ENCODE results near the gene RNASEH2A.
"Not testable (repeated sequence)": the region's sequence is repeated elsewhere in the genome, so short reads cannot be mapped to it uniquely, and the experiment has no call there.

Gene RNASEH2A

DNA sequence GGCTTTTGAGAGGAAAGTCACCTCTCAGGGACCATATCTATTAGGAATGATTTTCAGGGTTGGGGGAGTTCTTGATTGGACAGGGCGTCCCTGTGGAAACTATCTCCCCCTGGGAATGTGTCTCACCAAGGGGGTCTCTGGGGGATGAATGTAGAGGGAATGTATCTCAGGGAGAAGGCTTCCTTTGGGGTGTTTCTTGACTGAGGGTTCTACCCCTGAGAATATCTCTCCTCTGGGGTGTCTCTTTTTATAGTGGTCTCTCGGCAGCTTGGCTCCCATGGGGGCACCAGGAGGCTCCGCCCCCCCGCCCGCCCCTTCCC lies 27.0 kb downstream of the RNASEH2A start:
- DNase-seq (ENCODE audit: low read depth, low spot score): no peak

DNA sequence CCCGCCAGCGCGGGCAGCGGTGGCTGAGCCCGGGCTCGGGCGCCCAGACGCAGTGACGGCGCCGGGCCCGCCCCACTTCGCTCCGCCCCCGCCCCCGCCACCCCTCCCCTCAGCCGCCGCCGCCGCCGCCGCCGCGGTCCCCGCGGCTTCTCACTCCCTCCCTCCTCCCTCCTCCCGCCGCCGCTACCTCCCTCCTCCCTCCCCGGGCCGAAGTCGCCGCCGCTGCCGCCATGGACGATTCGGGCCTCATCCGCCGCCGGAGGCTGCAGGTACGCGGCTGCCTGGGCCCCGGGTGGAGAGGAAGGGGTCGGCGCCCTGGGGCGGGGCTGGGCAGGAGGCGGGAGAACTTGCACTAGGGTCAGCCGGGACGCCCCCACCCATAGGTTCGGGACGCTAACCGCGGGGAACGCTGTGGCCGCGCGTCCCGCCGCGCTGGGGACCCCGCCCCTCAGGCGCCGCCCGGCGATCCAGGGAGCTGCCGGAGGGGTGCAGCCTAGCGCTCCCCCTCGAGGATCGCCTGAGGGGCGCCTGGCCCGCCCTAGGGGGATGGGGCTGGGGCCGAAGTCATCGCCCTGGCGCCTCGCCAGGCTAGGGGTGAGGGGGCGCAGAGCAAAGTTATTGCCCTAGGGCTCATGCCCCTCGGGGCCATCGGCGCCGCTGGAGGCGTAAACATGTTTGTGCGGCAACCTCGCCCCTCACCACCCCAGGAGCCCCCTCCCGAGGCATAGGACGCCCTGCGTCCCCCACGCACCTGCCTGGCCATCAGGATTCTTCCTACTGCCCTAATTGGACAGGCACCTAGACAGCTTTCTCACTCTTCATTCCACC lies 27.6 kb downstream of the RNASEH2A start:
- no peak for DNase-seq (ENCODE audit: low read depth, low spot score)

DNA sequence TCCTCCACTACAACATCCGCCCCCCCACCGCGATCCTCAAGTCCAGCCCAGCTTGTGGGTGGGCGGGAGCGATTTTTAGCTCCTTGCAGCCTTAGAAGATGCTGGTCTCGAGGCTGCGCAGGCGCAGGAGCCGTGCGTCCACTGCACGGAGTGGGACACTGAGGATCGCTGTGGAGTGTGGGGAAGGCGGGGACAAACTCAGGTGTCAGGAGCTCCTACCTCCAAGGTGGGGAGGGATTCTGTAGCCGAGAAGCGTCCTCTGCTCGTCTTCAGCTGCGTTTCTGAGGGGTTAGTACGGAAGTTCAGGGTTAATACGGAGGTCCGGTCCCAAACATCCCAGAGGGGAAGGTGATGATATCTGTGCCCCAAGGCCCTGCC lies 28.2 kb downstream of the RNASEH2A start, which contains the start of gene RTBDN:
TSS of gene RTBDN (minus strand) at position 14 of the 378 bp plus-strand sequence. CDS start 4,600 bp downstream, outside the sequence.
- DNase-seq (ENCODE audit: low read depth, low spot score): no peak

DNA sequence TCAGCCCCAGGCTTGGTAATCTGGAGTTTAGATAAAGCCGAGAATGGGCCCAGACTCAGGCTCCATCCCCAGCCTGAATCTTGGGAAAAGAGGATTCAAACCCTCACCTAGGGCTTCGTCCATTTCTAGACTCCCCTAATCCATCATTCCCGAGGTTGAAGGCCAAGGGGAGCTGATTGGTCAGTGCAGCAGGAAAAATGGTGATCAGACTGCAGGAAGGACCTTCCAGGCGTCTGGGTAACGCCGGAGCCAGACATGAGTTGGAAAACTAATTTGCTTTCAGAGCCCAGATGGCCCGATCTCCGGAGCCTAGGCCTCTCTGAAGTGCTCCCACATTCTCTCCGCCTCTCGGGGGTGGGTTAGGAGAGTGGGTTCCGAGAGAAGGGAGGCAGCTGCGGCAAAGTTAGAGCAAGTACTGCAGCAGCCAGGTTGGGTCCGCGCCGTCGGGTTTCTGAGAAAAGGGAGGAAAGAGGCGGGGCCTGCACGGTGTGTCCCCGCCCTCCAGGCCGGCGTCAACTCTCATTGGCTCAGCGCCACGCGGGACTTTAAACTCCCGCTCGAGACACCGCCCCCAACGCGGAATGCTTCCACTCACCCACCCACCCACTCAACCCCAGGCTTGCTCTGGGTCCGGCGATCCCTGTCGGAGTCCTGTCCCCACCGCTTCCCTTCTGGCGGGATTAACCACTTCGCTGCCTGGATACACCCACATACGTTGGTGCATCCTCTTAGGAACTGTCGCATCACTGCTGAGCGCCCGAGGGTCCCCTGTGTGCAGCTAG lies 28.8 kb downstream of the RNASEH2A start:
- no peak for DNase-seq (ENCODE audit: low read depth, low spot score)

DNA sequence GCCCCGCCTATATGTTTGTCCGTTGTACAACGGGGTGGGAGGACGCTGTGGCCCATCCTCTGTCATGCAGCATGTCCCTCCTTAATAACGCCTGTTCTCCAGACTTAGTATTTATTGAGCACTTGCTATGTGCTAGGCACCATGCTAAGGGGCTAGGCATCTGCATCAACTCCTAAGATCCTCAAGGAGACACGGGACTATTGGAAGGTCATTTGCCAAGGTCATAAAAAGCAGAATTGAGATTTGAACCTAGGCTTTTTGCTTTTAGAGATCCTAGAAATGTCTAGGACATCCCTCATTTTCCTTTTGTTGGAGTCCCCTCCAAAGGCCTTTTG lies 30.1 kb downstream of the RNASEH2A start:
- no peak for DNase-seq (ENCODE audit: low read depth, low spot score)

DNA sequence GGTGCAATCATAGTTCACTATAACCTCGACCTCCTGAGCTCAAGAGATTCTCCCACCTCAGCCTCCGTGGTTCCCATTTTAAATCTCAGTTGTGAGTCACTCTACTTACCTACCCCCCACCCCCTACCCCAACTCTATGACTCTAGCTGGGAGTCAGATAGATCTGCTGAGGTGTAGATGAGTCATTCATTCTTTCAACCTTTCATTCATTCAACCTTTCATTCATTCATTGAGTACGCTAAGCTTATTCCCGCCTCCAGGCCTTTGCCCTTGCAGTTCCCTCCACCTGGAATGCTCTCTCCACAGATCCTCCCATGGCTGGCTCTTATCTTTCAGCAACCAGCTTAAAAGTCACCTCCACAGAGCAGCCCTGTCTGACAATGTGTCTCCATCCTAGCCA lies 30.8 kb downstream of the RNASEH2A start:
- DNase-seq (ENCODE audit: low read depth, low spot score): no peak

DNA sequence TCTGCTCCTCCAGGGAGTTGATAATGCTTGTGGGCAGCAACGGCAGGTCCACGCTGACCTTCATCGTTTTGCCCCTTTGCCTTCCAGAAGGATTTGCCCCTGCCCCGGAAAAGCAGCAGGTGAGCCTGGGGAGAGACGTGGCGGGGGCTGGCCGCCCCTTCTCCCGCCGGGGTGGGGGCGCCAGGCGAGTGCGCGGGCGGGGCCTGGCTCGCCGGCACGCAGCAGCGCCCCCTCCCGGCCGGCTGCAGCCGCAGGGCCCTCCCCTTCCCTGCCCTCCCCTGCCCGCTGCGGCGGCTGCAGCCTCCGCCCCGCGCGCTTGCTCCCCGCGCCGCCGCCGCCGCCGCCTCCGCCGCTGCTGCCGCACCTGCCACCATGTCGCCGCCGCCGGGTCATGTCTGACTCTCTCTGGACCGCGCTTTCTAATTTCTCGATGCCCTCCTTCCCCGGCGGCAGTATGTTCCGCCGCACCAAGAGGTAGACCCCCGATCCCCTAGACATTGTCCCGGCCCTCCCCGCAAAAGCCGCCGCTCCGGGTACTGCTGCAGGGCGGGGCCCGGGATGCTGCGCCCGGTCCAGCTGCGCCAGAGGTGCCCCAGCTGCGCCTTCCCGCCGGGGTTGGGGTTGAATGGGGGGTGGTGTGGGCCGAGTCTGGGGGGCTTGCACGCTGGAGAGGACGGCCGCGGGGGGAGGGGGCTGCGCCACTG lies 31.9 kb downstream of the RNASEH2A start, which contains the start of gene MAST1:
TSS of gene MAST1 (plus strand) at position 334 of the 704 bp plus-strand sequence. CDS start at position 392, 58 bp downstream.
- no peak for DNase-seq (ENCODE audit: low read depth, low spot score)

DNA sequence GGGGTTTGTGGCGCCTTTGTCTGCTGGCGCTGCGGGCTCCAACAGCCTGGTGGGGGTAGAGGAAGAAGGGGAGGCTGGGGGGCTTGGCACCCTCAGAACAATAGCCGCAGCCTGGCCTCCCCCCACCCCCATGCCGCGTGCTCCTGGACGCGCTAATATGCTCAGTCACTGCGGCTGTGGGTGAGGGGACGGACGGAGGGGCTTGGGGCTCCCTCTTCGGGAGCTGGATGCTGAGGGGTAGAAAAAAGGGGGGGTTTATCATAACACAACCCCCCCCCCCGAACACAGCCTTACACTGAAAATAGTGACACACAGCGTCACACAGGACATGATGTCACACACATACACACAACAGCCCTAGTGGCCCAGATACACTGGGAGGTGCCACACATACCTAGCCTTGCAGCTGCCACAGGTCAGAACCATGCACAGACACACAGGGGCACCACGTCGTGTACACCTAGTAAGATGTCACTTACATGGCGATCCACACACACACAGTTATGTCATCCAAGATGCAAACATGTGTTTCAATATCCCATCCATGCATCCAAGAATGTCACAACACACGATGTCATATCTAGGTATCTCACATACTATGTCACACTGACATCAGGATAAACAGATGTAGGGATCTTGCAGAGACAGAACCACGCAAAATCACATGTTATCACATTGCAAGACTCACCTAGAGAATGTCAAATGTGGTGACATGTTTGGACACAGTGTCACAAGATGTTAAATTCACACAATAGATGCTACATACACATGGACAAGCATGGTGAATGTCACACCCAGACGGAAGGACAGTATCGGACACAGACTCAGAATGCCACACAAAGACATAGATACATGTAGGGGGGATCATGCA lies 32.7 kb downstream of the RNASEH2A start:
- DNase-seq (ENCODE audit: low read depth, low spot score): no peak

DNA sequence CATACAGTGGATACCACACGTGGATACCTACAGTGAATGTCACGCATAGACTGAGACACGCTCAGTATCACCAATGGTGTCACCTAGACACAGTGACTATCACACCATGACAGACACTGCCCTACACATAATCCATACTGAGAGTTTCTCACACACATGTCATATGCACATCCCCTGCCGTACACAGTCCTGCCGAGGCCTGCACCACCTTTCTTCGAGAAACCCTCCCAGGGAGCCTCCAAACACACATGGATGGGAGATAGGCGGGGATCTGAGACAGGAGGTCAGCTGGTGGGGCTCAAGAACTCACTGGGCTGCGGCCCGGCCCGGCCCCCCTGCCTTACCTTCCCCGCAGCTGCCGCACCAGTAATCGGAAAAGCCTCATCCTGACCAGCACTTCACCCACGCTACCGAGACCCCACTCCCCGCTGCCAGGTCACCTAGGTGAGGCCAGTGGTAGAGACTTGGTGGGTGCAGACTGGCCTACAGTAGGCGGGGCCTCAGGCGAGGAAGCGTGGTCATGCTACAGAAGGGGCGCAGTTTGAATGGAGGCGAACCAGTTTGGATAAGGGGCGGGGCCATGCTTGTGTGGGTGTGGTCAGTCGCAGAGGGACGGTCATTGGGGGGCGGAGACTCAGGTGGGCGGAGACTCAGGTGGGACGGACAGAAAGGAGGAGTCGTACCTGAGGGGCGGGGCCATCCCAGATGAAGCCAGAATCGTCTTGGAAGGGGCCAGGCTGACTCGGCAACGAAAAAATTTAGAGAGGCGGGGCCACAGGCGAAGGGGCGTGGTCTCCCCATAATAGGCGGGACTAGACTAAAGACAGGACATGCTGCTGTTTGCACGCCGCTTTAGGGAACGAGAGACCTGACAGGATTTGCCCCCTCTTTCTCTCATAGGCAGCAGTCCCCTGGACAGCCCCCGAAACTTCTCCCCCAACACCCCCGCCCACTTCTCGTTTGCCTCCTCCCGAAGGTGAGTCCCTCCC lies 34.0 kb downstream of the RNASEH2A start:
- DNase-seq (ENCODE audit: low read depth, low spot score): no peak

DNA sequence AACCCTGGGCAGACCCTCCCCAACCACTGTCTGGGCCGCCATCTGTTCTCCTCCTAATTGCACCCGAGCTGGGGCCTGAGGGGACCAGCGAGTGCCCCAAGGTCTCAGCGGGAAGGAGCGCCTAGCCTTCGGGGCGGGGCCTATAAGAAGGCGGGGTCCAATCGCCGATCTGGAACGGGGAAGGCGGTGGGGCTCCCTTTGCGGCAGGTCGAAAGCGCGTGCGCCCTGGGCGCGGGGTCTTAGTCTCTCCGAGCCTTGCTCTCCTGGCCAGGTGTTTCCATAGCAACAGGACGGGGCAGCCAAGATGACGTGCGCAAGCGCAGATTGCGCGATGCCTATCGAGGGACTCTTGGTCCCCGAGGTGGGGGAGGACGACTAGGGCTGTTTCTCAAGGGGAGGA lies 34.7 kb downstream of the RNASEH2A start:
- no peak for DNase-seq (ENCODE audit: low read depth, low spot score)

DNA sequence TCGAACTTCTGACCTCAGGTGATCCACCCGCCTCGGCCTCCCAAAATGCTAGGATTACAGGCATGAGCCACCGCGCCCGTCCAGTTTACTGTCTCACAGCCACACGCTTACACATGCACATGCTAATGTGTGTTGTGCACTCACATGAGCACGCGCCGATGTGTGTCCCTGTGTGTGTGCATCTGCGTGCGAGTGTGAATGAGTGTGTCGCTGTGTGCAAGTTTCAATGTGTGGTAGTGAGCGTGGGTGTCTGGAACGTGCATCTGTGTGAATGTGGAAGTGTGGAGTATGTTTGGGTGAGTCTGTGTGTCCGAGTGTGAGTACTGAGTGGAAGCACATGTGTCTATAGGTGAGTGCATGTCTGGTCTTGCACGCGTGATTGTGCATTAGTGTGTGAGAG lies 36.1 kb downstream of the RNASEH2A start:
- no peak for DNase-seq (ENCODE audit: low read depth, low spot score)

DNA sequence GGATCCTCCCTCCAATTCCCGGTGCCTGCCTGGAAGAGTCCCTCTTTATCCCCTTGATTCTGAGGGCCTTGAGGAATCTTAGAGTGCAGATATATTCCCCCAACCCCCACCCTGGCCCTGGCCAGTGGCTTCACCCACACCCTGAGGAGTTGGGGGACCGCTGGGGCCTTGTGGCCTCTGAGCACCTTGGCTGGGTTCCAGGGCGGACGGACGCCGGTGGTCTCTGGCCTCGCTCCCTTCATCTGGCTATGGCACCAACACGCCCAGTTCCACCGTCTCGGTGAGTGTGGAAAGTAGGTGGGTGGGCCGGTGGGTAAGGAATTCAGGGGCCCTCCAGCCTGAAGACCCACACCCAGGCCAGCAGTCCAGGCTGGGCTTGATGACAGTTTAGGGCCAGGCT lies 36.9 kb downstream of the RNASEH2A start:
- DNase-seq (ENCODE audit: low read depth, low spot score): no peak

DNA sequence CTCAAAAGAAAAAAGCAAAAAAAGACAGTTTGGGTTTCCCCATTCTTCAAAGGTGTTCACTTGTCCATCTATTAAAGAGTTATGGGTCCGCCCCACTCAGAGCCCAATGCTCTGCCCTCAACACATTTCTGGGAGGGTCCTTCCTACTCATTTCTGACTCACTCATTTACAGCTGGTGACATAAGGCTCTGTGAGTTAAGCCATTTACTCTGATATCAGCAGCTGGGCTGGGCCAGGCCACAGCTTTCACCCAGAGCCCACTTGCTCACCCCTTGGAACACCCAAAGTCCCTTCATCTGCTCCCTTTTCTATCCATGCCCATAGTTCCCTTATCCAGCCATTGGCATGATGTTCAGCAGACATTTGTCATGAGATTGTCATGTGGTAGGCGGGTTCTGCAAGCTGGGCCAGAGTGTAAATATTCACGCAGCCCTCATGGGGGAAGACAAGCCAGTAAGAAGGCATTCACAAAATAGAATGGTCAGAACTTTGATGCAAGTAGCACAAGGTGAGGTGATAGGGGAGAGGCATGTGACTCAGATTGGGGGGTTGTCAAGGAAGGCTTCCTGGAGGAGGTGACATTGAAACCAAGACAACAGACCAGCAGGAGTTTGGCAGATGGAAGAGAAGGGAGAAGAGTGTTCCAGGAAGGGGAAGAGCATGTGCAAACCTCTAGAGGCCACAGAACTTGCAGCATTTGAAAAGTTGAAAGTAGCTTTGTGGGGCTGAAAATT lies 37.8 kb downstream of the RNASEH2A start:
- DNase-seq (ENCODE audit: low read depth, low spot score): no peak

DNA sequence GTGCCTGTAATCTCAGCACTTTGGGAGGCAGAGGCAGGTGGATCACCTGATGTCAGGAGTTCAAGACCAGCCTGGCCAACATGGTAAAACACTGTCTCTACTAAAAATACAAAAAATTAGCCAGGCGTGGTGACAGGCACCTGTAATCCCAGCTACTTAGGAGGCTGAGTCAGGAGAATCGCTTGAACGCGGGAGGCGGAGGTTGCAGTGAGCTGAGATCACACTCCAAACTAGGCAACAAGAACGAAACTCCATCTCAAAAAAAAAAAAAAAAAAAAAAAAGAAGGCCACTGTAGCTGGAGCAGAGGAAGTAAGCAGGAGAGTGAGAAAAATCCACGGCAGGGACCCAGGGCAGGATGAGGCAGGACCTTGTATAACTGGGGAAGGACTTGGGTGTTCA lies 40.2 kb downstream of the RNASEH2A start:
- not testable (repeated sequence) for DNase-seq (ENCODE audit: low read depth, low spot score)

DNA sequence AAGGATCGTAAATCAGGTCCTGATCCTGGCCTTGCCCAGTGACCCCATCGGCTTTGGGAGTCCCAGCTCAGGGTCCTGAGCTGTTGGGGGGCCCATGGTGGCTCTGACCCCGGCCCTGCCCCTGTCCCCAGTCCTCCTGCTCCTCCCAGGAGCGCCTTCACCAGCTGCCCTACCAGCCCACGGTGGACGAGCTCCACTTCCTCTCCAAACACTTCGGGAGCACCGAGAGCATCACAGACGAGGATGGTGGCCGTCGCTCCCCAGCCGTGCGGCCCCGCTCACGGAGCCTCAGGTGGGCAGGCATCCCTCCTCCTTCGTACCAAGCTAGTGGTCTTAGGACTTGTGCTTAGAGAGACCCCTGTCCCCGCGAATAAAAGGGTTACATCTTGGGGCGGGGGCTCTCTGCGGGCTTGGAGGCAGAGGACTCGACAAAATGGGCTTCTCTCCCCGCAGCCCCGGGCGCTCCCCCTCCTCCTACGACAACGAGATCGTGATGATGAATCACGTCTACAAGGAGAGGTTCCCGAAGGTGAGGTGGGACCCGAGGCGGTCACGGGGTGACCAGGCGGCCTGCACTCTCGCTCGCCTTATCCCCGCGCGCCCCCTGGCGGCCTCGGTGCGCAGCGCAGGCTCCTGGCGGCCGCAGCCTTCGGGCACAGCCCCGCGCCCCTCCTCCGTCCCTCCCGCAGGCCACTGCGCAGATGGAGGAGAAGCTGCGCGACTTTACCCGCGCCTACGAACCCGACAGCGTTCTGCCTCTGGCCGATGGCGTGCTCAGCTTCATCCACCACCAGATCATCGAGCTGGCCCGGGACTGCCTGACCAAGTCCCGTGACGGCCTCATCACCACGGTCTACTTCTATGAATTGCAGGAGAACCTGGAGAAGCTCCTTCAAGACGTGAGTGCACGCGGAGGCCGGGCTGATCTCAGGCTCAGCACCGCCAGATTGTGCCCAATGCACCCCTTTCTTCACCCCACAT lies 41.1 kb downstream of the RNASEH2A start:
- no peak for DNase-seq (ENCODE audit: low read depth, low spot score)

DNA sequence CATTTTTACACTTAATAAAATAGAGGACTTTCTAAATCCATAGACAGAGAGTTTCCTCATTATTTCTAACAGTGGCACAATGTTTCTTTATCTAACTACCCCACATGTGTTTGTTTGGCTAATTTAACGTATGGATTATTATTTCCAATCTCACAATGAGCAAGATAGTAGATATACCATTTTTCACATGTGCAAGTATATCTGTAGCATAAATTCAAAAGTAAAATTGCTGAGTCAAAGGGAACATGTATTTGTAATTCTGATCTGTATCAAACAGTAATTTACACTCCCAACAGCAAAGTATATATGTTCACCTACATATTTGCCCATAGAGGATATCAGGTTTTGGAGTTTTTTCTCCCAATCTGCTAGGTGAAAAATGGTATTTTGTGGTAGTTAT lies 50.3 kb downstream of the RNASEH2A start:
- DNase-seq (ENCODE audit: low read depth, low spot score): no peak

DNA sequence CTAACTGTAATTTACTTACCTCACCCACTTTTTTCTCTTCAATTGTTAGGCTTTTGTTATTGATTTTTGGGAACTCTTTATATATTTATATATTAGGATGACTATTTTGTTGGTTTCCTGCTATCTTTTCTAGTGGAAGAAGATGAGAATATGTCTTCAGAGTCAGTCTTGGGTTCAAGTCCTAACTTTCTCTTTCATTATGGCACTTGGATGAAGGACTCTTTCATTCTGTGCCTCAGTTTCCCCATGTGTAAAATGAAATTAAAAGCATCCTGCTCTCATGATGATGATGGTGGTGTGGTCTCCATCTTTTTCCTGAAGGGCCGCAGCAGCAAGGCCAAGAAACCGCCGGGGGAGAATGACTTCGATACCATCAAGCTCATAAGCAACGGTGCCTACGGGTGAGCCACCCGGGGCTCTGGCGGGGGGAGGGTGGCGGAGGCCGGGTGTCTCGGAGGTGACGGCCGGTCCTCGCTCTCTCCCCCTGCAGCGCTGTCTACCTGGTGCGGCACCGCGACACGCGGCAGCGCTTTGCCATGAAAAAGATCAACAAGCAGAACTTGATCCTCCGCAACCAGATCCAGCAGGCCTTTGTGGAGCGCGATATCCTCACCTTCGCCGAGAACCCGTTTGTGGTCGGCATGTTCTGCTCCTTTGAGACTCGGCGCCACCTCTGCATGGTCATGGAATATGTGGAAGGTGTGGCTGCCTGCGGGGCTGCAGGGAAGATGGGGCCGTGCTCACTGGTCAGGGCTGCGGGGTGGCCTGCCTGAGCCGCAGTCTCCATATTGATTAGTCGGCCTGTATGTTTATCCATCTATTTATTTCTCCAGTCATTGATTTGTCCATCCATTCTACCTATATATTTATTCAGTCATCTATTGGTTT lies 51.9 kb downstream of the RNASEH2A start:
- no peak for DNase-seq (ENCODE audit: low read depth, low spot score)
